A673 (cell line): ENCODE results near the gene GNAZ.

Experiments
- EZH2 ChIP-seq: fragments of 200-600 bp; sonication (generic); IDR thresholded peaks from 2 replicates; pipeline ENCODE4 v1.6.1; 2017; ENCODE audit warnings: borderline replicate concordance, low read depth, mild to moderate bottlenecking, mixed read lengths, antibody characterized with exemption, low read length; ENCODE audit not compliant: poor library complexity, severe bottlenecking
- TF ChIP-seq, protein P1 (sequence below): fragments of 300-800, 200-600 bp; sonication (generic); conservative IDR thresholded peaks from 2 replicates; pipeline ENCODE4 v1.5.1; 2017; ENCODE audit warnings: low read depth, mild to moderate bottlenecking, antibody characterized with exemption, low read length, moderate library complexity, mixed read lengths

DNA sequence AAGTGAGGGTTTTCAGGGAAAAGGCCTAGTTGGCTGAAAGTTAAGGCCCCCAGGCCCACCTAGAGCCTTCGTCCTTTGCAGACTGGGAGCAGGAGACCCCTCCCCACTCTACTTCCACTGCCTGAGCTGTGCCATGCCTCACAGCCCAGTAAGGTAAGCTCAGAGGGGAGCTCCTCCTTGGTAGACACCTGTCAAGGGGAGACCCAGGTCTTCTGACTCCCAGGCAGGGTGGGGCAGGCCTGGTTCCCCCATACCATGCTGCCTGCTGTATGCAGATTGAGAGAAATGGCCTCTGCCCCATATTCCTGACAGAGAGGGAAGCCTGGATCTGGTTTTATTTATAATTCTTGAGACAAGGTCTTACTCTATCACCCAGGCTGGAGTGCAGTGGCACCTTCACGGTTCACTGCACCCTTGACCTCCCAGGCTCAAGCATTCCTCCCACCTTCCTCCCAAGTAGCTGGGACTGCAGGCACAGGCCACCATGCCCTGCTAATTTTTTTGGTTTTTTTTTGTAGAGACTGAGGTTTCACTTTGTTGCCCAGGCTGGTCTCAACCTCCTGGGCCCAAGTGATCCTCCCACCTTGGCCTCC, 75.7 kb downstream of the GNAZ start:
- TF ChIP-seq, protein P1, sequence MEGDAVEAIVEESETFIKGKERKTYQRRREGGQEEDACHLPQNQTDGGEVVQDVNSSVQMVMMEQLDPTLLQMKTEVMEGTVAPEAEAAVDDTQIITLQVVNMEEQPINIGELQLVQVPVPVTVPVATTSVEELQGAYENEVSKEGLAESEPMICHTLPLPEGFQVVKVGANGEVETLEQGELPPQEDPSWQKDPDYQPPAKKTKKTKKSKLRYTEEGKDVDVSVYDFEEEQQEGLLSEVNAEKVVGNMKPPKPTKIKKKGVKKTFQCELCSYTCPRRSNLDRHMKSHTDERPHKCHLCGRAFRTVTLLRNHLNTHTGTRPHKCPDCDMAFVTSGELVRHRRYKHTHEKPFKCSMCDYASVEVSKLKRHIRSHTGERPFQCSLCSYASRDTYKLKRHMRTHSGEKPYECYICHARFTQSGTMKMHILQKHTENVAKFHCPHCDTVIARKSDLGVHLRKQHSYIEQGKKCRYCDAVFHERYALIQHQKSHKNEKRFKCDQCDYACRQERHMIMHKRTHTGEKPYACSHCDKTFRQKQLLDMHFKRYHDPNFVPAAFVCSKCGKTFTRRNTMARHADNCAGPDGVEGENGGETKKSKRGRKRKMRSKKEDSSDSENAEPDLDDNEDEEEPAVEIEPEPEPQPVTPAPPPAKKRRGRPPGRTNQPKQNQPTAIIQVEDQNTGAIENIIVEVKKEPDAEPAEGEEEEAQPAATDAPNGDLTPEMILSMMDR = no peak
- no peak for TF ChIP-seq EZH2
